ENCODE results near the gene WWC2. TPM values are rescaled to one million over a fixed set of nuclear protein-coding genes. Genes with fewer than 3 reads are reported as not detected.
A peak's percentile ranks its signal among the peaks of the same experiment; 100 is the strongest.

Gene WWC2
- total RNA-seq, 1 experiment from 2014 or later, result 80.3 TPM

DNA sequence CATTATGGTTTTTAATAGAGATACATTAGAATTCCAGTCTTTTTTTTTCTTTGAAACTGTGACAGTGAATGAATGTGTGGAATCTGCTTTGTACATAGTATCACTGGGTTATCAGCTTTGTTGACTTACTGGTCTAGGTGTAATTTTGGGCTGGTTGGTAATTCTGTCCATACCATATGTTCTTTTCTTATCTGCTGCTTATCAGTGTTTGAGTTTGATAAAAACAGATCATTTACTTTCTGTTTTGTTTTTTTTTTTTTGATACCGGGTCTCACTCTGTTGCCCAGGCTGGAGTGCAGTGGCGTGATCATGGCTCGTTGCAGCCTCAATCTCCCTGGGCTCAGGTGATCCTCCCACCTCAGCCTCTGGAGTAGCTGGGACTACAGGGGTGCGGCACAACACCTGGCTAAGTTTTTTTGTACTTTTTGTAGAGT, 12.4 kb downstream of the WWC2 start:
- TSS peak; percentile 7 for BruUV-seq (replicated peaks)
- Histone ChIP-seq H3K27ac (ENCODE audit: low read length) (no peak overlapping the region), H3K27me3 (ENCODE audit: control insufficient read depth, insufficient read depth, low read length) (no peaks in the 10 kb centered on the region), H3K9me3 (ENCODE audit: control insufficient read depth, insufficient read depth, low read depth, low read length) (no peaks in the 10 kb centered on the region), H3K36me3 (ENCODE audit: control insufficient read depth, insufficient read depth, low read length) (no peaks in the 10 kb centered on the region), H3K4me3 (ENCODE audit: low read depth in 2 of 2, low read length in 2 of 2) (no peak overlapping the region), H3K4me1 (ENCODE audit: control insufficient read depth, insufficient read depth, low read length) (peaks cover 44% of the 10 kb centered on the region)
- in situ Hi-C loops (cut with HindIII; ENCODE audit: low pct_unique_long_range_greater_than_20kb, low sequenced_read_pairs), result no loop called here
- ATAC-seq, result no peak
- TF ChIP-seq POLR2AphosphoS5 (IDR thresholded peaks at IDR 0.05; ENCODE audit: low read depth, low read length) (no peak), TCF7L2 (IDR thresholded peaks at IDR 0.05; ENCODE audit: low read depth, low read length) (no peak), SIN3A (IDR thresholded peaks at IDR 0.05; ENCODE audit: borderline replicate concordance, insufficient read depth, low read depth, low read length) (no peak)
- TF ChIP-seq, protein P1, sequence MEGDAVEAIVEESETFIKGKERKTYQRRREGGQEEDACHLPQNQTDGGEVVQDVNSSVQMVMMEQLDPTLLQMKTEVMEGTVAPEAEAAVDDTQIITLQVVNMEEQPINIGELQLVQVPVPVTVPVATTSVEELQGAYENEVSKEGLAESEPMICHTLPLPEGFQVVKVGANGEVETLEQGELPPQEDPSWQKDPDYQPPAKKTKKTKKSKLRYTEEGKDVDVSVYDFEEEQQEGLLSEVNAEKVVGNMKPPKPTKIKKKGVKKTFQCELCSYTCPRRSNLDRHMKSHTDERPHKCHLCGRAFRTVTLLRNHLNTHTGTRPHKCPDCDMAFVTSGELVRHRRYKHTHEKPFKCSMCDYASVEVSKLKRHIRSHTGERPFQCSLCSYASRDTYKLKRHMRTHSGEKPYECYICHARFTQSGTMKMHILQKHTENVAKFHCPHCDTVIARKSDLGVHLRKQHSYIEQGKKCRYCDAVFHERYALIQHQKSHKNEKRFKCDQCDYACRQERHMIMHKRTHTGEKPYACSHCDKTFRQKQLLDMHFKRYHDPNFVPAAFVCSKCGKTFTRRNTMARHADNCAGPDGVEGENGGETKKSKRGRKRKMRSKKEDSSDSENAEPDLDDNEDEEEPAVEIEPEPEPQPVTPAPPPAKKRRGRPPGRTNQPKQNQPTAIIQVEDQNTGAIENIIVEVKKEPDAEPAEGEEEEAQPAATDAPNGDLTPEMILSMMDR (IDR thresholded peaks at IDR 0.05), result no peak
- TF ChIP-seq, protein P2, sequence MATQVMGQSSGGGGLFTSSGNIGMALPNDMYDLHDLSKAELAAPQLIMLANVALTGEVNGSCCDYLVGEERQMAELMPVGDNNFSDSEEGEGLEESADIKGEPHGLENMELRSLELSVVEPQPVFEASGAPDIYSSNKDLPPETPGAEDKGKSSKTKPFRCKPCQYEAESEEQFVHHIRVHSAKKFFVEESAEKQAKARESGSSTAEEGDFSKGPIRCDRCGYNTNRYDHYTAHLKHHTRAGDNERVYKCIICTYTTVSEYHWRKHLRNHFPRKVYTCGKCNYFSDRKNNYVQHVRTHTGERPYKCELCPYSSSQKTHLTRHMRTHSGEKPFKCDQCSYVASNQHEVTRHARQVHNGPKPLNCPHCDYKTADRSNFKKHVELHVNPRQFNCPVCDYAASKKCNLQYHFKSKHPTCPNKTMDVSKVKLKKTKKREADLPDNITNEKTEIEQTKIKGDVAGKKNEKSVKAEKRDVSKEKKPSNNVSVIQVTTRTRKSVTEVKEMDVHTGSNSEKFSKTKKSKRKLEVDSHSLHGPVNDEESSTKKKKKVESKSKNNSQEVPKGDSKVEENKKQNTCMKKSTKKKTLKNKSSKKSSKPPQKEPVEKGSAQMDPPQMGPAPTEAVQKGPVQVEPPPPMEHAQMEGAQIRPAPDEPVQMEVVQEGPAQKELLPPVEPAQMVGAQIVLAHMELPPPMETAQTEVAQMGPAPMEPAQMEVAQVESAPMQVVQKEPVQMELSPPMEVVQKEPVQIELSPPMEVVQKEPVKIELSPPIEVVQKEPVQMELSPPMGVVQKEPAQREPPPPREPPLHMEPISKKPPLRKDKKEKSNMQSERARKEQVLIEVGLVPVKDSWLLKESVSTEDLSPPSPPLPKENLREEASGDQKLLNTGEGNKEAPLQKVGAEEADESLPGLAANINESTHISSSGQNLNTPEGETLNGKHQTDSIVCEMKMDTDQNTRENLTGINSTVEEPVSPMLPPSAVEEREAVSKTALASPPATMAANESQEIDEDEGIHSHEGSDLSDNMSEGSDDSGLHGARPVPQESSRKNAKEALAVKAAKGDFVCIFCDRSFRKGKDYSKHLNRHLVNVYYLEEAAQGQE (IDR thresholded peaks at IDR 0.05; ENCODE audit: insufficient read depth in 1 of 2, low read depth in 2 of 2, low read length in 1 of 2), result no peak
- POLR2A ChIA-PET, result interaction anchor here (0.6 kb wide), 1 partner anchor 159 kb away, joined by 3 read pairs; no protein-coding TSS in a partner anchor
- intact Hi-C loops (cut with micrococcal nuclease; ENCODE audit: unreplicated experiment), result no loop called here
- CTCF ChIA-PET, result no interaction called here
- no peak for DNase-seq (ENCODE audit: low read depth, low spot score)

DNA sequence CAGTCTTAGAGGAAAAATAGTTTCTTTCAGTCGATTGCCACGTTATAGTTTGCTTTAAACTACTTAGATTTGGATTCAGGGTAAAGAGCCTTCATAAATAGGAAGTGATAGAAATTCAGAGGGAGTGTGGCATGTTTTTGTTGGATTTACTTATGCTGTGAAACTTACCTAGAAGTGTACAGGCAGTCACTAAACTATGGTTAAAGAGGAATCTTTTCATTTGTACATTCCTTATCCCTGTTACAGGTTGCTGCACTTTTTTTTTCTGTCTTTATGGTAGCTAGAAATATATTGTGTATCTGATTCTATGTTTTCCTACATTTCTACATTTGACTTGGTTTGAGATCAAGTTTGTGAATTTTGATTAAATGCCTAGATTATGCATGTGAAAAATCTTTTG, 19.1 kb downstream of the WWC2 start:
- CTCF ChIA-PET, result no interaction called here
- POLR2A ChIA-PET, result interaction anchor here (0.6 kb wide), 1 partner anchor 78 kb away, joined by 3 read pairs; no protein-coding TSS in a partner anchor
- Histone ChIP-seq H3K9me3 (ENCODE audit: control insufficient read depth, insufficient read depth, low read depth, low read length) (no peaks in the 10 kb centered on the region), H3K27me3 (ENCODE audit: control insufficient read depth, insufficient read depth, low read length) (no peaks in the 10 kb centered on the region), H3K36me3 (ENCODE audit: control insufficient read depth, insufficient read depth, low read length) (no peaks in the 10 kb centered on the region), H3K4me1 (ENCODE audit: control insufficient read depth, insufficient read depth, low read length) (peaks cover 44% of the 10 kb centered on the region), H3K4me3 (ENCODE audit: low read depth in 2 of 2, low read length in 2 of 2) (no peak overlapping the region), H3K27ac (ENCODE audit: low read length) (peak overlapping the region; percentile 75)
- in situ Hi-C loops (cut with HindIII; ENCODE audit: low pct_unique_long_range_greater_than_20kb, low sequenced_read_pairs), result no loop called here
- BruUV-seq (replicated peaks), result no TSS peak
- ATAC-seq (no peak), DNase-seq (ENCODE audit: low read depth, low spot score) (no peak)
- TF ChIP-seq TCF7L2 (IDR thresholded peaks at IDR 0.05; ENCODE audit: low read depth, low read length), result no peak
- TF ChIP-seq, protein P2 (IDR thresholded peaks at IDR 0.05; ENCODE audit: insufficient read depth in 1 of 2, low read depth in 2 of 2, low read length in 1 of 2), result no peak
- TF ChIP-seq, protein P1 (IDR thresholded peaks at IDR 0.05), result no peak
- TF ChIP-seq POLR2AphosphoS5 (IDR thresholded peaks at IDR 0.05; ENCODE audit: low read depth, low read length), result no peak
- TF ChIP-seq SIN3A (IDR thresholded peaks at IDR 0.05; ENCODE audit: borderline replicate concordance, insufficient read depth, low read depth, low read length), result no peak
- intact Hi-C loops (cut with micrococcal nuclease; ENCODE audit: unreplicated experiment), result no loop called here
